ENCODE data around the gene TBC1D19. TPM values are rescaled to one million over a fixed set of nuclear protein-coding genes. Genes with fewer than 3 reads are reported as not detected.
"Not testable (repeated sequence)": the region's sequence is repeated elsewhere in the genome, so short reads cannot be mapped to it uniquely, and the experiment has no call there.

The TBC1D19 gene
- total RNA-seq: 4.2 and 5.2 TPM in 2 replicates

DNA sequence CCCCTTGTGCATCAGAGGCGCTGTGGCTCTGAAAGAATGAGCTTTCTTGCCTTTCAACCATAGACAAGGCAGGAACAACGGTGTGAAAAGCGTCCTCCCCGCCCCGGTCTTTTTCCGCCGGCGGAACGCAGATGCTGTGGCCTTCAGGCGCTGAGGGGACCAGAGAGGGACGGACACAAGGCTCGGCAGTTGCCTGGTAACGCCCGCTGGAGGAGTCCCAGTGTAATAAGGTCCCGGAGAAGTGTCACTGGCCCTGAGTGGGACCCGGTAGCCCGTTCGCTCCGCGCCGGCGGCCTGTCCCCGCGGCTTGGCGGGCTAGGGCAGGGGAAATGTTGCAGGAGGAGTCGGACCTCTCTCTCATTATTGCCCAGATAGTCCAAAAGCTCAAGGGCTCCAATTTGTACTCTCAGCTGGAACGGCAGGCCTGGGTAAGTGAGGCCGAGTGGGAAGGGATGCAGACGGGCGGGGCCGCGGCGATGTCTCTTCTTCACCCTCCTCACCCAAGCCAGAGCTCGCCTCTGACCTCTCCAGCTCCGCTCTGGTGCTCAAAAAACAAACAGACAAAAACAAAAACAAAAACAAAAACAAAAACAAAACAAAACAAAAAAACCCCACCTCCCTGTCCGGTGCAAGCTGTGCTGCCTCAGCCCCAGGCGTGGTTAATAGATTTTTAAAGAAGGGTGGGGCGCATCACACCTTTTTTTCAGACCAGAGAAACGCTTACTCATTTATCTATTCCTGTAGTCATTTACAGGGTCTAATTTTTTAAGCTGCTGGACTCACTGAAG, at the start of gene TBC1D19:
Gene TBC1D19, plus strand, starts transcription at position 220 of the 788 bp plus-strand sequence. Its CDS starts 110 bp downstream, at position 330.
- intact Hi-C loops (cut with micrococcal nuclease): loop anchor here (1.0 to 10.0 kb wide), 10 partner anchors 151 to 1207 kb away; partner anchors contain the start of genes ANAPC4, RBPJ, SEL1L3 and SMIM20

- intact Hi-C loops (cut with micrococcal nuclease): no loop called here
Observed at GRCh38 chr4:26542991-26543390, 40.9 kb upstream of the TBC1D19 start.

- intact Hi-C loops (cut with micrococcal nuclease): no loop called here
Observed at GRCh38 chr4:26544421-26544820, 39.5 kb upstream of the TBC1D19 start.

DNA sequence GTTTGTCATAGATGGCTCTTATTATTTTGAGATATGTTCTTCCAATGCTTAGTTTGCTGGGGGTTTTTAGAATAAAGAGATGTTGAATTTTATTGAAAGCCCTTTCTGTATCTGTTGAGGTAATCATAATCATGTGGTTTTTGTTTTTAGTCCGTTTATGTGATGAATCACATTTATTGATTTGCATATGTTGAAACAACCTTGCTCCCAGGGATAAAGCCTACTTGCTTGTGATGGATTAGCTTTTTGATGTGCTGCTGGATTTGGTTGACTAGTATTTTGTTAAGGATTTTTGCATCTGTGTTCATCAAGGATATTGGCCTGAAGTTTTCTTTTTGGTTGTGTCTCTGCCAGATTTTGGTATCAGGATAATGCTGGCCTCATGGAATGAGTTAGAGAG, 35.5 kb upstream of the TBC1D19 start:
- intact Hi-C loops (cut with micrococcal nuclease): not testable (repeated sequence)

GRCh38 chr4:26557164-26557563, 26.7 kb upstream of the TBC1D19 start:
- intact Hi-C loops (cut with micrococcal nuclease): no loop called here

GRCh38 chr4:26558166-26558895, 25.6 kb upstream of the TBC1D19 start:
- intact Hi-C loops (cut with micrococcal nuclease): no loop called here

DNA sequence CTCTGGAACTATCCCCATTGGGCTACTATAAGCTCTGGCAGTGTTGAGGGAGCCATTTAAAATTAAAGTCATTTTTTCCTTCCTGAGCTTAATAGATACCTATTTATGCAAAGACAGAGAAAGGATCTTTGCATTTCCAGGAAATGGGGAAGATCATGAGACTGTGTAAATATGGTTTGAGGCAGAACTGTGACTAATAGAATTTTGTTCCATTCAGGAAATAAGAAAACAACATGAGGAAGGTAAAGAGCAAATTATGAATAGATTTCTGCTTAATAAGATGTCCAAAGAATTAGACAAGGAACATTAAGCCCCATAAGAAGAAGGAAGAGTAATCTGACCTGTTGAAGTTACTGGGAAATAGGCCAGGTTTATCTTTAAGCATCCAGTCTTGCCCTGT, 17.8 kb upstream of the TBC1D19 start:
- intact Hi-C loops (cut with micrococcal nuclease): no loop called here

- intact Hi-C loops (cut with micrococcal nuclease): no loop called here
Observed at GRCh38 chr4:26568446-26568994, 15.4 kb upstream of the TBC1D19 start.

- intact Hi-C loops (cut with micrococcal nuclease): no loop called here
Observed at GRCh38 chr4:26570596-26570995, 13.3 kb upstream of the TBC1D19 start.

DNA sequence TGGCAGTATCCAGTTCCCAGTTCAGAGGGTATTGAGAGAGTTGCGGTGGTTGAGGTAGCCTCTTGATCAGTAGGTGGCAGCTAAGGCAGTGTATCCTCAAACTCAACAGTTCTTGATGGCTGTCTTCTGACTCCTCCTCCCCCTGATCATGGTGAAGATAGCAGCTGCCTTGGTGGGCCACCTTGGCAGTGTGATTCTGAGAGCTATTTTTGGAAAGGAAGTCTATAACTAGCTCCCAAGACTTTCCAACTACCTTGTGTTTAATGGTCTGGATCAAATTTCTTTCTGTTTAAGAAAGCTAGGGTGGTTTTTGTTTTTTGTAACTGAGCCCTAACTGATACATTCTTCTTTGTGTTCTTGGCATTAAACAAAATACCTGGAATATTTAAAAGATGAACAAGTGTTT, 10.5 kb upstream of the TBC1D19 start:
- intact Hi-C loops (cut with micrococcal nuclease): no loop called here

GRCh38 chr4:26574563-26574962, 9.3 kb upstream of the TBC1D19 start:
- intact Hi-C loops (cut with micrococcal nuclease): no loop called here

DNA sequence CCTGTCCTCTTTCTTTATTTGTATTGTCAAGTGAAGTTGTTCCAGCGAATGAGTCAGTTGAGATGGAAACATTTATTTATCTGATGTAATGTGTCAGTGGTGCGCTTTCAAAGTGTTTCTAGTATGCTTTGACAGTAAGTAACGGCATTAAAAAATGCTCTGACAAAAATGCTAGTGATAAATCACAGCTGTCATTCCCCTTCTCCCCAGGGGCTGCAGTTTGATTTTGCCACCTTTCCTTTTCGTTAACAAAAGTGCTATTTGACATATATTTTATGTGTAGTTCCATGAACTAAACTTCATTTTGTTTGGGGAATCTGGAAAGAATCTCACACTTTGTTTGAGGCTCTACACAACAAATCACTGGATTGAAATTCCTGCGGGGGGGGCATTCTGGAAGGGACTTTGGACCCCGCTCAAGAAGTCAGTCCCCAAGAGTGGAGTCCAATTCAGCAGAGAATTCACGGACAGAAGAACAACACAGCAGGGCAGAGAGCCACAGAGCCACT, 7.6 kb upstream of the TBC1D19 start:
- intact Hi-C loops (cut with micrococcal nuclease): no loop called here

GRCh38 chr4:26577066-26577465, 6.8 kb upstream of the TBC1D19 start:
- intact Hi-C loops (cut with micrococcal nuclease): no loop called here

- intact Hi-C loops (cut with micrococcal nuclease): no loop called here
Observed at GRCh38 chr4:26579169-26579568, 4.7 kb upstream of the TBC1D19 start.

GRCh38 chr4:26581341-26581740, 2.5 kb upstream of the TBC1D19 start:
- intact Hi-C loops (cut with micrococcal nuclease): loop anchor here (5.0 to 10.0 kb wide), 7 partner anchors 153 to 1204 kb away; partner anchors contain the start of genes ANAPC4, RBPJ, SEL1L3 and SMIM20

DNA sequence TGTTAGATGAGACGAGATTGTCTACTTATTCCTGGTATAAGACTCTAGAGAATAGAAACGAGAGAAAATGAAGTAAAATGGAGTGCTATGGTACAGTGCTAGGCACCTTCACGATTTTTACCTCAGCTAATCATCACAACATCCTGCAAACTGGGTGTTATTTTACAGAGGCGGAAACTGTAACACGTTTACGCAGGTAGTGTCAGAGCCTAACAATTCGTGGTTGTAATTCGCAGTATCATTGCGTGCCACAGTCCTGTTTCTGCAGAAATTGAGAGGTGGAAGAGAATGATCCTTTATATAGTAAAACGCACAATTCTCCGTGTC, 383 bp upstream of the TBC1D19 start:
- intact Hi-C loops (cut with micrococcal nuclease): loop anchor here (1.0 to 10.0 kb wide), 8 partner anchors 151 to 1206 kb away; partner anchors contain the start of genes ANAPC4, RBPJ, SEL1L3 and SMIM20

DNA sequence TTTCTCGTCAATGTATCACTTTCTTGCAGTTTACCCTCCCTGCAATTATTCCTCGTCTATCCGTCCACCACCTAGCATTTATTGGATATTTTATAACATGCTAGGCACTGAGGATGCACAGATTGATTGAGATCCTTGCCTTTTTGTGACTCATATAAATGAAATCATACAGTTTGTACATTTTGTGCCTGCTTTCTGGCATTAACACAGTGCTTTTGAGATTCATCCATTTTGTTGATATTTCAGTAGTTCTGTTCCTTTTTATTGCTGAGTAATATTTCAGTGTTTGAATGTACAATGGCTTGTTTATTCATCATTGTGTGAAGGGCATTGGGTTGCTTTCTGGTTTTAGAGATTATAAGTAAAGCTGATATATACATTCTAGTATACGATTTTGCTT, 841 bp downstream of the TBC1D19 start:
- intact Hi-C loops (cut with micrococcal nuclease): loop anchor here (1.0 to 10.0 kb wide), 9 partner anchors 150 to 1207 kb away; partner anchors contain the start of genes ANAPC4, RBPJ, SEL1L3 and SMIM20

DNA sequence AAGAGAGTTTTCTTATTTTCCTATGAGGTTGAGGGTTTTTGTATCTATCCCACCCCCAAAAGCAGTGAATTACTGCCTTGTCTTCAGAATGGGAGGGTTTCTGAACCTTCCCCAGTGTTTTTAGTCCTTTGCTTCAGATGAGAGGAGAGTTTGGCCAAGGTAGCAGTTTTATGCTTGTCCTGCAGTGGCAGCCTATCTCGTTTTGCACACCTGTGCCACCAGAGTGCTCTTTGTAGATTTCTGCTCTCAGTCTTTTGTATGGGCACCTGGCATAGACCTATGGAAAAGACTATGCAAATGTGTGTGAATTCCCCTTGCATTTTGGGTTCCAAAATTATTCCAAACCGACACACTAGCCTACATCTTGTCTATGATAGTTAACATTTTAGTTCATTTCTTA, 5.8 kb downstream of the TBC1D19 start:
- intact Hi-C loops (cut with micrococcal nuclease): loop anchor here (10.0 kb wide), 4 partner anchors 145 to 675 kb away; partner anchors contain the start of genes RBPJ and SMIM20

DNA sequence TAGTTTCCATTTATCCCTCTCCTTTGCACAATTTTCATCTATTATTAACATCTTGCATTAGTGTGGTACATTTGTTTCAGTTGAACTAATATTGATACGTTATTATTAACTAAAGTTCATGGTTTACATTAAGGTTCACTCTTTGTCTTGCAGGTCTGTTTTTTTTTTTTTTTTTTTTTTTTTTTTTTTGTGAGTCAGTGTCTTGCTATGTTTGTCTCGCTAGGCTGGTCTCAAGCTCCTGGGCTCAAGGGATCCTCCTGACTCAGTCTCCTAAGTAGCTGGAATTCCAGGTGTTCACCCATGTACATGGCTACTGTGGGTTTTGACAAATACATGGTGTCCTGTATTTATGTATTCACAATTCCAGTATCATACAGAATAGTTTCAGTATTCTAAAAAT, 6.8 kb downstream of the TBC1D19 start:
- intact Hi-C loops (cut with micrococcal nuclease): no loop called here

GRCh38 chr4:26593557-26593956, 9.7 kb downstream of the TBC1D19 start:
- intact Hi-C loops (cut with micrococcal nuclease): not testable (repeated sequence)

GRCh38 chr4:26594371-26594770, 10.5 kb downstream of the TBC1D19 start:
- intact Hi-C loops (cut with micrococcal nuclease): no loop called here

GRCh38 chr4:26594778-26595177, 10.9 kb downstream of the TBC1D19 start:
- intact Hi-C loops (cut with micrococcal nuclease): no loop called here
